ENCODE measurements around the gene AP4B1.
"Not testable (repeated sequence)": the region's sequence is repeated elsewhere in the genome, so short reads cannot be mapped to it uniquely, and the experiment has no call there.

AP4B1 gene

DNA sequence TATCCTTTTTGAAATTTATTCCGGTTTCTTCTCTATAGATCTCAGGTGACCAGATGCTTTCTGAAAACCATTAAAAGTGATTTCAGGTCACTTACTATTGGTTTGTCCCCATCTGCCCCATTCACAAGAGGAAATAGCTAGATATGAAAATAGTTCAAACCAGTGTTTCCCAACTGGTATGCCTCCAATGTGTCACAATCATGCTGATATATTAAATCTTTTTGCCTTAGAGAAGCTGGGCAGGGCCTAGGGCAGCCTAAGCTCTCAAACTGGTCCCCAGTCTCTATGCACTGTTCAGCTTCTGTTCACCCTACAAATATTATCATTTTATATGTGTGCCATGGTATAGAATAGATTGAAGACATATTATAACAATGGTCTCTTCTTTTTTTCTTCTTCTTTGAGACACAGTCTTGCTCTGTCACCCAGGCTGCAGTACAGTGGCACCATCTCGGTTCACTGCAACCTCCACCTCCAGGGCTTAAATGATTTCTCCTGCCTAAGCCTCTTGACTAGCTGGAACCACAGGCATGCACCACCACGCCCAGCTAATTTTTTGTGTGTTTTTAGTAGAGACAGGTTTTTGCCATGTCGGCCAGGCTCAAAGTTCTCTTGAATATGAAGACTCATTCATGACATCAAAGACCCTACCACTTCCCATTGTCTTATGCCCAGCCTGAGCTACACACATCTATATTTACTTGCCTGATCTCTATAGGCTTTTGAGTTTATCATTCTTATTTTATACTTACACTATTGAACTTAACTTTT, 48.8 kb downstream of the AP4B1 start:
- DNase-seq = no peak

GRCh38 chr1:113854234-113854633, 50.4 kb downstream of the AP4B1 start:
- DNase-seq = no peak

DNA sequence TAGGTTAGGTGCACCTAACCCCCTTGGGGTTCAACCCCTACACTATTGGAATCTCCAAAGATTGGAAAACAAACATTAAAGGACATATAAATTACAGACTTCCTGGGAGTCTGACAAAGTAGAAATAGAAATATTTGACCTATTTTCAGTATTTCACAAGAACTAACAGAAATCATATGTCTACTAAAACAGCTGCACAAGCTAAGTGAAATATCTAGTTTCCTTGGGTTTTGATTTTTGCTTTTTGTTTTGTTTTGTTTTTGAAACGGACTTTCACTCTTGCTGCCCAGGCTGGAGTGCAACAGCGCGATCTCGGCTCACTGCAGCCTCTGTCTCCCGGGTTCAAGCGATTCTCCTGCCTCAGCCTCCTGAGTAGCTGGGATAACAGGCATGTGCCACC, 51.9 kb downstream of the AP4B1 start:
- not testable (repeated sequence) for DNase-seq

DNA sequence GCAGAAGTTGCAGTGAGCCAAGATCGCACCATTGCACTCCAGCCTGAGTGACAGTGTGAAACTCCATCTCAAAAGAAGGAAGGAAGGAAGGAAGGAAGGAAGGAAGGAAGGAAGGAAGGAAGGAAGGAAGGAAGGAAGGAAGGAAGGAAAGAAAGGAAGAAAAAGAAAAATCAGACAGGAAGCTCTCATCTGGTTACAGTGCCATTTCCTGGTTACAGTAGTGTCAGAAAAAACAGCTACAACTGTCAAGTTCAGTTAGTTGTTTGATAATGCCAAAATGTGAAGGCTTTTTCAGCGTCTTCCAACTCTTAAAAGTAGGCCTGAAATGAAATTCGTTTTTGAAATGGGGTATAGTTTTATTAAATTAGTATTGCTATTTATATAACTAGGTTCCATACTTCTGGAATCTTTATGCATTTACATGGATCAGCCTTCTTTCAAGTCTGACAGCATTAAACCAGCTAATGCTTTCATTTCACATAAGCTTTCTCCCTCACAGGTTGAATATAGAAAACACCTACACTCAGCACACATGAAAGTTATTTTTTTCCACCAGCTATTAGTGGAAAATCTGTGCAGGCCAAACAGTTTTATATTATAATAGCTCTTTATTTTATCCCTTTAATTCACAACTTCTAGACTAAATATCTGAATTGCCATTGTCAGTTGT, 54.3 kb downstream of the AP4B1 start:
- DNase-seq = no peak

DNA sequence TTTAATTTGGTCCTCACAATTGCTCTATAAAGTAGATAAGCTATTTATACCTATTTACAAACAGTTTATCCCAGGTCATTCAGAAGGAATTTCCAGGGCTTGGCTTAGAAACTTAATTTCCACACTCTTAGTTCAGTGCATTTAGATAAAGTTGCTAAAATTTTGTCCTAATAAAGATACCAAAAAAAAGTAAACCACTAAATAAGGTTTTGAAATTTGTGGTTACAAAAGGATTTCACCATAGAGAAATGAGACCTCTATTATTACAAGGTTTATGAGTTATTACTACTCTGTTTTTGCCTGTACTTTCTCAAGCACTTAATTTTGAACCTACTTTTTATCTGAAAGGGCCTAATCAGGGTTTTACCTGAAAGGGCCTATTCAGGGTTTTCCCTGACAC, 55.5 kb downstream of the AP4B1 start:
- DNase-seq = no peak

DNA sequence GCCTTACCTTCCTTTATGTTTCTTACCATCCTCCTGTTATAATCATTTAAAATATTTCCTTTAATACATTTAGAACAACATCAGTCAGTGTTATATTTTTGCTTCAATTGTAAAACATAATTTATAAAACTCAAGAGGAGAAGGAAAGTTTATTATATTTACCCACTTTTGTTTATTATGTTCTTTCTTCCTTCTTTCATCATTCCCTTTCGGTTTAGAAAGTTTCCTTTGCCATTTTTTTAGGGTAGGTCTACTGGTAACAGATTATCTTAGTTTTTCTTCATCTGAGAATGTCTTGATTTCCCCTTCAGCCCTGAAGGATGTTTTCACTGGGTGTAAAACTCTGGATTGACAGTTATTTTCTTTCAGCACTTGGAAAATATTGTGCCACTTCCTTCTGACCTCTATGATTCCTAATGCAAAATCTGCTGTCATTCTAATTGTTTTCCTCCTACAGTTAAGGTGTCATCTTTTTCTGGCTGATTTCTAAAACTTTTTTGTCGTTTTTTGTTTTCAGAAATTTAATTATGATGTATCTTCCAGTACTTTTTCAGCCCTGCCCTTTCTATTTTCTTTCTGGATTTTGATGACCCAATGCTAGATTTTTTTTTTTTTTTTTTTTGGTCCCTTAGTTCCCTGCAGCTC, 58.1 kb downstream of the AP4B1 start:
- DNase-seq = no peak

All from NCI-H2081 treated with DMSO at 0.1 percent for 48 hours (cell line).